ENCODE results near the gene GRHL3. TPM values are rescaled to one million over a fixed set of nuclear protein-coding genes. Genes with fewer than 3 reads are reported as not detected.

The GRHL3 gene
- total RNA-seq, 1 experiment from 2014 or later = 2.5 TPM

GRCh38 chr1:24329331-24329730 is 10.2 kb downstream of the GRHL3 start:
- DNase-seq (ENCODE audit: low spot score) (no peak), ATAC-seq (no peak)
- ChIA-PET CTCF (interaction anchor here (1.2 to 2.3 kb wide), 3 partner anchors 55 to 127 kb away, joined by 3 to 9 read pairs (median 3); no protein-coding TSS in a partner anchor), POLR2A (no interaction called here)
- no peaks in the 10 kb centered on the region; the same call in 1 of the 2 replicates for H3K27me3 Mint-ChIP-seq (ENCODE audit: low read depth)
- H3K4me3 Mint-ChIP-seq = no peak overlapping the region
- H3K27ac Mint-ChIP-seq = no peak overlapping the region
- no peaks in the 10 kb centered on the region for H3K9me3 Mint-ChIP-seq
- TF ChIP-seq ZNF281 (CRISPR knock-in tag; IDR thresholded peaks at IDR 0.05) = no peak
- H3K36me3 Mint-ChIP-seq = no peaks in the 10 kb centered on the region
- peaks cover 14% of the 10 kb centered on the region for H3K4me1 Mint-ChIP-seq

GRCh38 chr1:24329797-24330543 is 10.8 kb downstream of the GRHL3 start:
- no peak overlapping the region for H3K4me3 Mint-ChIP-seq
- ATAC-seq (no peak), DNase-seq (ENCODE audit: low spot score) (no peak)
- H3K36me3 Mint-ChIP-seq = no peaks in the 10 kb centered on the region
- CTCF ChIA-PET = interaction anchor here (0.8 to 2.3 kb wide), 5 partner anchors 11 to 128 kb away, joined by 3 to 9 read pairs (median 4); no protein-coding TSS in a partner anchor
- no peaks in the 10 kb centered on the region; the same call in 1 of the 2 replicates for H3K27me3 Mint-ChIP-seq (ENCODE audit: low read depth)
- peaks cover 16% of the 10 kb centered on the region for H3K4me1 Mint-ChIP-seq
- no peak overlapping the region for H3K27ac Mint-ChIP-seq
- H3K9me3 Mint-ChIP-seq = no peaks in the 10 kb centered on the region
- TF ChIP-seq GTF2I (CRISPR knock-in tag; conservative IDR thresholded peaks at IDR 0.05) (no peak), JUN (CRISPR knock-in tag; IDR thresholded peaks at IDR 0.05) (no peak), ZNF671 (CRISPR knock-in tag; IDR thresholded peaks at IDR 0.05) (no peak), TEAD1 (CRISPR knock-in tag; IDR thresholded peaks at IDR 0.05) (no peak), FOXP4 (CRISPR knock-in tag; IDR thresholded peaks at IDR 0.05) (no peak), TCF7 (CRISPR knock-in tag; IDR thresholded peaks at IDR 0.05; ENCODE audit: low read depth) (no peak), USF1 (CRISPR knock-in tag; IDR thresholded peaks at IDR 0.05) (no peak), ZNF232 (CRISPR knock-in tag; IDR thresholded peaks at IDR 0.05) (no peak), ZNF512 (CRISPR knock-in tag; IDR thresholded peaks at IDR 0.05; ENCODE audit: borderline replicate concordance) (no peak), NR2C2 (CRISPR knock-in tag; IDR thresholded peaks at IDR 0.05) (no peak), E2F5 (CRISPR knock-in tag; IDR thresholded peaks at IDR 0.05) (no peak), MYBL2 (CRISPR knock-in tag; IDR thresholded peaks at IDR 0.05) (no peak), GRHL2 (CRISPR knock-in tag; IDR thresholded peaks at IDR 0.05; ENCODE audit: insufficient replicate concordance, severe bottlenecking) (no peak), SOX15 (CRISPR knock-in tag; IDR thresholded peaks at IDR 0.05) (no peak), CTCF (IDR thresholded peaks at IDR 0.05) (no peak), RELA (CRISPR knock-in tag; IDR thresholded peaks at IDR 0.05; ENCODE audit: borderline replicate concordance) (no peak), CBFB (CRISPR knock-in tag; IDR thresholded peaks at IDR 0.05; ENCODE audit: low read depth) (no peak), EMX1 (CRISPR knock-in tag; IDR thresholded peaks at IDR 0.05) (no peak), PREB (CRISPR knock-in tag; IDR thresholded peaks at IDR 0.05; ENCODE audit: borderline replicate concordance) (no peak), ZSCAN18 (CRISPR knock-in tag; IDR thresholded peaks at IDR 0.05) (no peak)
- POLR2A ChIA-PET = no interaction called here
